Panc1 (cell line): Measurements from ENCODE around the gene EFNA5. TPM values are rescaled to one million over a fixed set of nuclear protein-coding genes. Genes with fewer than 3 reads are reported as not detected.

Experiments
- ATAC-seq: fragments of 200-7000 bp; cut with Tn5 transposase; 2 replicates; pipeline ENCODE4 v1.9.1; 2020; ENCODE audit warnings: mild to moderate bottlenecking, moderate library complexity
- BruUV-seq: library from RNA; stranded (reverse); fragments of 400-500 nt; replicated peaks from 2 replicates; lab custom pipeline; 2021; lab: Mats Ljungman, UMichigan
- CTCF ChIA-PET: fragments of 300-600 bp; sonication (Branson Sonifier 250); formaldehyde crosslinking; loops from one replicate; lab custom pipeline; 2022; ENCODE audit warnings: antibody characterized with exemption; lab: Charles Lee
- POLR2A ChIA-PET: fragments of 300-600 bp; sonication (Branson Sonifier 250); formaldehyde crosslinking; loops from one replicate; lab custom pipeline; 2022; ENCODE audit warnings: antibody characterized with exemption; lab: Charles Lee
- DNase-seq: peaks from one replicate; pipeline ENCODE4 v3.0.0-alpha.2; 2010; ENCODE audit warnings: low read depth, low spot score
- H3K27ac ChIP-seq: 2 replicates; pipeline ENCODE4 v1.5.1; 2011; ENCODE audit warnings: mild to moderate bottlenecking, low read length, inconsistent platforms
- H3K27me3 ChIP-seq: fragments of 200-500 bp; sonication (Bioruptor generic); 2 replicates; pipeline ENCODE4 v1.6.0; 2014; ENCODE audit warnings: low read length, inconsistent platforms; ENCODE audit not compliant: control insufficient read depth, insufficient read depth
- H3K36me3 ChIP-seq: fragments of 200-500 bp; sonication (Bioruptor generic); 2 replicates; pipeline ENCODE4 v1.5.1; 2014; ENCODE audit warnings: inconsistent platforms, mild to moderate bottlenecking, low read length, moderate library complexity; ENCODE audit not compliant: control insufficient read depth, insufficient read depth
- H3K4me1 ChIP-seq: 2 replicates; pipeline ENCODE4 v1.5.1; 2011; ENCODE audit warnings: inconsistent platforms, mild to moderate bottlenecking, low read length, moderate library complexity; ENCODE audit not compliant: control insufficient read depth, insufficient read depth
- H3K4me3 ChIP-seq, 2 experiments: 2 replicates each; pipeline ENCODE4 v1.5.1; 2011 to 2012; ENCODE audit warnings: low read depth in 2 of 2, low read length in 2 of 2, mild to moderate bottlenecking in 2 of 2, inconsistent platforms in 1 of 2, moderate library complexity in 1 of 2
- H3K9me3 ChIP-seq: fragments of 200-500 bp; sonication (Bioruptor generic); 2 replicates; pipeline ENCODE4 v1.5.1; 2014; ENCODE audit warnings: low read depth, mild to moderate bottlenecking, inconsistent platforms, low read length, moderate library complexity; ENCODE audit not compliant: control insufficient read depth, insufficient read depth
- POLR2AphosphoS5 ChIP-seq: IDR thresholded peaks from 2 replicates; pipeline ENCODE4 v1.6.1; 2012; ENCODE audit warnings: mild to moderate bottlenecking, low read depth, low read length, moderate library complexity
- SIN3A ChIP-seq: IDR thresholded peaks from 2 replicates; pipeline ENCODE4 v1.6.1; 2012; ENCODE audit warnings: low read depth, mild to moderate bottlenecking, low read length, moderate library complexity, borderline replicate concordance; ENCODE audit not compliant: insufficient read depth
- TCF7L2 ChIP-seq: IDR thresholded peaks from 2 replicates; pipeline ENCODE4 v1.6.1; 2011; ENCODE audit warnings: mild to moderate bottlenecking, low read depth, low read length, inconsistent platforms
- in situ Hi-C: cut with HindIII; loops from 2 replicates; pipeline ENCODE4 v1.10.0; 2016; ENCODE audit warnings: low sequenced_read_pairs, low pct_unique_long_range_greater_than_20kb
- intact Hi-C: fragments of 100-400 bp; cut with micrococcal nuclease; formaldehyde crosslinking; loops from one replicate; pipeline ENCODE4 v1.10.0; 2022; ENCODE audit not compliant: unreplicated experiment
- total RNA-seq: library from RNA; stranded (reverse); gene quantifications from one replicate; pipeline ENCODE4 v1.2.1, GENCODE V29; 2021; ENCODE audit not compliant: unreplicated experiment
- TF ChIP-seq, protein P1 (sequence below), 2 experiments: IDR thresholded peaks; 2 replicates each; pipeline ENCODE4 v1.6.1; 2011 to 2012; ENCODE audit warnings: low read depth in 2 of 2, control low read depth in 1 of 2, low read length in 1 of 2, mild to moderate bottlenecking in 1 of 2, moderate library complexity in 1 of 2; ENCODE audit not compliant: insufficient read depth in 1 of 2
- TF ChIP-seq, protein P2 (sequence below): fragments of 450-650 bp; IDR thresholded peaks from 2 replicates; pipeline ENCODE4 v1.5.1; 2017; ENCODE audit warnings: mild to moderate bottlenecking

EFNA5 gene
- total RNA-seq, 1 experiment from 2014 or later, result 30.5 TPM

DNA sequence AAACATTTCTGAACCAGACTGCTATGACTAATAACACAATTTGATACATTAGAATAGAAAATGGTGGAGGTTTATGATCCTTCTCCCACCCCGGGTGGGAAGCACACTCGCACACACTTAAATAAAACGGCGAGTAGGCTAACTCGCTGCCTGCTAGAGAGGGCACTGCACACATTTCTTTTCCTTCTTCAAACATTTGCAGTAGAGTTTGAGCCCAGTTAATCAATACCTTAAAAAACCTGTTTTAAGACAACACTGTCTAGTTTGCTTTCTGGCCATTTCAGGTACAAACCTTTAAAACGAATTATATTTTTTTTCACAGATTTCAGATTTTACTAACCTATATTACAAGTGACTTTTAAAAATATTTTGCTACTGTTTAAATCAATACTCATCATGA is 63.5 kb downstream of the EFNA5 start:
- H3K4me1 ChIP-seq, result peaks cover 25% of the 10 kb centered on the region
- H3K27me3 ChIP-seq, result no peaks in the 10 kb centered on the region
- ChIA-PET POLR2A (no interaction called here), CTCF (no interaction called here)
- TF ChIP-seq POLR2AphosphoS5, result no peak
- TF ChIP-seq, protein P1, sequence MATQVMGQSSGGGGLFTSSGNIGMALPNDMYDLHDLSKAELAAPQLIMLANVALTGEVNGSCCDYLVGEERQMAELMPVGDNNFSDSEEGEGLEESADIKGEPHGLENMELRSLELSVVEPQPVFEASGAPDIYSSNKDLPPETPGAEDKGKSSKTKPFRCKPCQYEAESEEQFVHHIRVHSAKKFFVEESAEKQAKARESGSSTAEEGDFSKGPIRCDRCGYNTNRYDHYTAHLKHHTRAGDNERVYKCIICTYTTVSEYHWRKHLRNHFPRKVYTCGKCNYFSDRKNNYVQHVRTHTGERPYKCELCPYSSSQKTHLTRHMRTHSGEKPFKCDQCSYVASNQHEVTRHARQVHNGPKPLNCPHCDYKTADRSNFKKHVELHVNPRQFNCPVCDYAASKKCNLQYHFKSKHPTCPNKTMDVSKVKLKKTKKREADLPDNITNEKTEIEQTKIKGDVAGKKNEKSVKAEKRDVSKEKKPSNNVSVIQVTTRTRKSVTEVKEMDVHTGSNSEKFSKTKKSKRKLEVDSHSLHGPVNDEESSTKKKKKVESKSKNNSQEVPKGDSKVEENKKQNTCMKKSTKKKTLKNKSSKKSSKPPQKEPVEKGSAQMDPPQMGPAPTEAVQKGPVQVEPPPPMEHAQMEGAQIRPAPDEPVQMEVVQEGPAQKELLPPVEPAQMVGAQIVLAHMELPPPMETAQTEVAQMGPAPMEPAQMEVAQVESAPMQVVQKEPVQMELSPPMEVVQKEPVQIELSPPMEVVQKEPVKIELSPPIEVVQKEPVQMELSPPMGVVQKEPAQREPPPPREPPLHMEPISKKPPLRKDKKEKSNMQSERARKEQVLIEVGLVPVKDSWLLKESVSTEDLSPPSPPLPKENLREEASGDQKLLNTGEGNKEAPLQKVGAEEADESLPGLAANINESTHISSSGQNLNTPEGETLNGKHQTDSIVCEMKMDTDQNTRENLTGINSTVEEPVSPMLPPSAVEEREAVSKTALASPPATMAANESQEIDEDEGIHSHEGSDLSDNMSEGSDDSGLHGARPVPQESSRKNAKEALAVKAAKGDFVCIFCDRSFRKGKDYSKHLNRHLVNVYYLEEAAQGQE (IDR thresholded peaks at IDR 0.05; ENCODE audit: insufficient read depth in 1 of 2, low read depth in 2 of 2, low read length in 1 of 2), result no peak
- no peak for TF ChIP-seq TCF7L2
- TF ChIP-seq, protein P2, sequence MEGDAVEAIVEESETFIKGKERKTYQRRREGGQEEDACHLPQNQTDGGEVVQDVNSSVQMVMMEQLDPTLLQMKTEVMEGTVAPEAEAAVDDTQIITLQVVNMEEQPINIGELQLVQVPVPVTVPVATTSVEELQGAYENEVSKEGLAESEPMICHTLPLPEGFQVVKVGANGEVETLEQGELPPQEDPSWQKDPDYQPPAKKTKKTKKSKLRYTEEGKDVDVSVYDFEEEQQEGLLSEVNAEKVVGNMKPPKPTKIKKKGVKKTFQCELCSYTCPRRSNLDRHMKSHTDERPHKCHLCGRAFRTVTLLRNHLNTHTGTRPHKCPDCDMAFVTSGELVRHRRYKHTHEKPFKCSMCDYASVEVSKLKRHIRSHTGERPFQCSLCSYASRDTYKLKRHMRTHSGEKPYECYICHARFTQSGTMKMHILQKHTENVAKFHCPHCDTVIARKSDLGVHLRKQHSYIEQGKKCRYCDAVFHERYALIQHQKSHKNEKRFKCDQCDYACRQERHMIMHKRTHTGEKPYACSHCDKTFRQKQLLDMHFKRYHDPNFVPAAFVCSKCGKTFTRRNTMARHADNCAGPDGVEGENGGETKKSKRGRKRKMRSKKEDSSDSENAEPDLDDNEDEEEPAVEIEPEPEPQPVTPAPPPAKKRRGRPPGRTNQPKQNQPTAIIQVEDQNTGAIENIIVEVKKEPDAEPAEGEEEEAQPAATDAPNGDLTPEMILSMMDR, result no peak
- no peak for TF ChIP-seq SIN3A
- H3K4me3 ChIP-seq, result no peak overlapping the region
- in situ Hi-C loops (no loop called here), intact Hi-C loops (no loop called here)
- DNase-seq (no peak), ATAC-seq (no peak)
- H3K36me3 ChIP-seq, result no peaks in the 10 kb centered on the region
- no peaks in the 10 kb centered on the region for H3K9me3 ChIP-seq
- no peak overlapping the region for H3K27ac ChIP-seq
- no TSS peak for BruUV-seq

DNA sequence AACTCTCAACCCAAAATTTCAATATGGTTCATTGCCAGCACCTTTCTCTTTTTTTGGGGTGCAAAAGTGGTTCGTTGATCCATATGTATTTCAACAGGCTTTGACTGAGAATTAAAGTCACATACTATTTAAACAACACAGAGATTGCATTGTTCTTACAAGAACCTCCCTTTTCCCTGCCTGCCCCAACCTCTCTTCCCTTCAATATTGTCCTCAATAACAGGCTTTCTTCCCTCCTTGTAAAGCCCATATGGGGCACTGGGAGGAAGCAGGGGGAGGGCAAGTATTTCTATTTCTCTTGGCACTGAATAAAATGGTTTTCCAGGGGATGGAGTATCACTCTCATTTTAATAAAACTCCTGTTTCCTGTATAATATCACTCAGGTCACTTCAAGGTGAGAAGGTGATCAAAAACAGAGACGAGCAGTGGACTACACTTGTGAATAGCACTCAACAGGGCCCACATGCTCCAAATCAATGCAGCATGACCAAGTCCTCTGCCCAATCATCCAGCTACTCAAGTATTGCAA is 65.1 kb downstream of the EFNA5 start:
- Histone ChIP-seq H3K27me3 (no peaks in the 10 kb centered on the region), H3K36me3 (no peaks in the 10 kb centered on the region), H3K4me1 (peaks cover 20% of the 10 kb centered on the region), H3K9me3 (no peaks in the 10 kb centered on the region), H3K4me3 (no peak overlapping the region), H3K27ac (no peak overlapping the region)
- DNase-seq (no peak), ATAC-seq (no peak)
- ChIA-PET CTCF (interaction anchor here (0.7 kb wide), 1 partner anchor 28 kb away, joined by 4 read pairs; no protein-coding TSS in a partner anchor), POLR2A (no interaction called here)
- intact Hi-C loops, result no loop called here
- BruUV-seq, result no TSS peak
- TF ChIP-seq TCF7L2 (no peak), POLR2AphosphoS5 (no peak), SIN3A (no peak)
- TF ChIP-seq, protein P1 (IDR thresholded peaks at IDR 0.05; ENCODE audit: insufficient read depth in 1 of 2, low read depth in 2 of 2, low read length in 1 of 2), result no peak
- TF ChIP-seq, protein P2, result no peak
- in situ Hi-C loops, result no loop called here
